ENCODE measurements around the gene CRACR2A.

Gene CRACR2A

GRCh38 chr12:3680919-3681594 is 71.9 kb downstream of the CRACR2A start:
- no peak for DNase-seq

DNA sequence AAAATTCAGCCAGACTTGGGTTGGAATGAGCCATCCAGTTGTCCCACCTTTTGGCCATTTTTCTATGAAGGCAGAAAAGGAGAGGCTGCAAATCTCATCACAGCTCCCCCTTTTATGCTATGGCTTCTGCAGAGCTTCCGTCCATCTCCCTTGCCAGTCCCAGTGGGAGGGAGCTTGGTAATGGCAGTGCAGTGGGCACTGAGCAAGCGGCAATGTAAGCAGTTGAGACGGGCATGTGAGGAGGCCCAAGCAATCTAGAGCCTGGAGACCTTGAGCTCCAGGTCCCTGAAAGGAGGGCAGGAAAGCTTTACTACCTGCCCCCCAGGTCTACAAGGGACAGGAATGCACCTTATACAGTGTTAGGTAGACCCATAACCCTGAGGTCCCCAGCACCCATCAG is 73.1 kb downstream of the CRACR2A start:
- DNase-seq: no peak

DNA sequence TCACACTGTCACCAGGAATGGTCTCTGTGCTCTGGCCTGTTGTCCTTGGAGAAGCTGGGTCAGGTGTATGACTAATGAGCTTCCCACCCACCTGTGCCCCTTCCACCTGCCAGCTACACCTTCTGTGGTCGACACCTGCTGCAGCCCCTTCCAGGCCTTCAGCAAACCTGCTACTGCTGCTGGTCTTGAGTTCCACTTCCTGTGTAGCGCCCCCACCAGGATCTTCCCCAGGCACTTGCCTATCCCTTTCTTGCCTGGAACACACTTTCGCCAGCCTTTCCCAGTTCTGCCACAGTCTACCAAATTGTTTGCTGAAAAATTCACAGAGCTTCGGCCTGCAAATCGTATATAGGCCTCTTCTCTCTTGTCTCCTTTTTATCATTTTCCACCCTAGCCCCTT is 75.3 kb downstream of the CRACR2A start:
- no peak for DNase-seq

DNA sequence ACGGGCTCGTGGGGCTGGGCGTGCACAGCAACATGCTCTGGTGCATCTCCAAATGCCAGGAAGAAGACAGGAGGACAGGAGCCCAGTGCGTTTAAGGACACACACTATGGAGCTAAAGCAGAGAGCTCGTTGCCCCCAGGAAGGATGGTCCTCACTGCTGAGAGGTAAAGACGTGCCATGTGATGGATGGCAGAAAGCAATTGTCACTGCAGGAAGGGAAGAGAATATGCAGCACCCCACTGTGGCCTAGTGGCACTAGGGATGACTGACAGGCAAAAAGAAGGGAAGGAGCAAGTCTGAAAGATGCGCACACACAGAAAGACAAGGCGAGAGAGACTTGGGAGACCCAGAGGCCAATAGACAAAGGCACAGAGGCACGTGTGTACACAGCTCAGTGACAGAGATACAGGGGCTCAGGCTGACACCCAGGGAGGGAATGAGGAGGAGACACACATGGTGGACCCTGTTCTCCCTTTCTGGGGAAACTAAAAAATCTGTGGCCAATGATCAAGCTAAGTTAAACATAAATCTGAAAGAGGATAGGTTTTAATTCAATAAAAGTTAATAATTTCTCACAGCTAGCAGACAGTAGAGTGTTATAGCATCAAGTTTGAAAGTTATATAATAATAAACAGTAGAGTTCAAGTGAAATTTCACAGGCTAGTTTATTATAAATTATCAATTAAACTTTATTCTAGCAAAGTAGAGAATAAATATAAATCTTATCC is 78.8 kb downstream of the CRACR2A start:
- no peak for DNase-seq

GRCh38 chr12:3672113-3672509 is 80.8 kb downstream of the CRACR2A start:
- no peak for DNase-seq

GRCh38 chr12:3671330-3672112 is 81.4 kb downstream of the CRACR2A start:
- no peak for DNase-seq

GRCh38 chr12:3670083-3670620 is 82.8 kb downstream of the CRACR2A start:
- DNase-seq: no peak

GRCh38 chr12:3669594-3669993 is 83.3 kb downstream of the CRACR2A start:
- no peak for DNase-seq

- no peak for DNase-seq
Observed at GRCh38 chr12:3668479-3669165, 84.3 kb downstream of the CRACR2A start.

DNA sequence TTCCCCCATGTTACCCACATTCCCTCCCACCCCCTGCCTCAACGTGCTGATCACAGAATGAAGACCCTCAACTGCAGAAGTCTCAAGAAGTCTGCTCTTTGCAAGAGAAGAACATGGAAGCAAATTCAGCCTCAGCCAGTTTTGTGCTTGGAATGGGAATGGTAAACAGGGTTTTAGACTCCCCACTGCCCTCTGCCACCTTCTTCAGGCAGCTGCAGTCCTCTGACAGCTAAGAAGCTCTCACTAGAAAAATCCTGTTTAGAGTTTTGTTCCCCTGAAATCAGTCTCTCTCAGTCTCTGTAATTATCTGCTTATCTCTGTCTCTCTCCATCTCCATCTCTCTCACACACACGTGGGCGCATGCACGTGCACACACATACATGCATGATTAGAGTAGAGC is 85.4 kb downstream of the CRACR2A start:
- DNase-seq: no peak

- DNase-seq: no peak
Observed at GRCh38 chr12:3666441-3666840, 86.5 kb downstream of the CRACR2A start.

DNA sequence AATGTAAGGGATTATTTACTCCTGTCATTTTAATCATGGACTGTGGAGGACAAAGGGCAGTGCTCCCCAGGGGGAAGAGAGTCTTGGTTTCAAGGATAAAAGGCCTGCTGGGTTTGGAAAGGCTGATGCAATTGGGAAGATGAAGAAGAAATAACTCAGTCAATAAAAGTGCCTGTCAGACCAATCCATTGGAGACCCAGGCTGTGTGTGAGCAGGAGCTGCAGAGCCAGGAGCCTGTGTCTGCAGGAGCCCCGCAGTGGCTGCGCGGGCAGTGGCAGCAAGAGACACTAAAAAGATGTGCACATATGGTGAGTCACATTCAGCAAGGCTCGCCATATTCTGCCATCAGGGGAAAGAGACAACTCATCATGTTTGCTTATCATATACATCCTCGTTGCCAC is 90.4 kb downstream of the CRACR2A start:
- DNase-seq: no peak

DNA sequence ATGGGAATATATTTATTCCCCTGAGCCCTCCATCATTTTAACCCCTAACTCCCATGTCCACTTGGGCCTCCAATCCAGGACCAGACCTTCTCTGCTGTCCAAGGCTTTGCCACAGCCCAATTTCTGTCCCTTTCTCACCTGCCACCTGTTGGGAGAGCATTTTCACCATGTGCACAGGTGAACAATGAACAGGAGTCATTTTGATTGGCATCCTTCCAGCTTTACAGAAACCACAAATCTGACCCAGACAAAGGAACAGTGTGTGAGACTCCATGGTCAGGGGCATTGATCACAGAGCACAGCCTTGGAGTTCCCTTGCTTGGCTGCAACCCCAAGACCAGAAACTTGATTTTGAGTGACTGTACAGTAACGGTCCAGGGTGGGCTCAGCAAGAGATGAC is 91.9 kb downstream of the CRACR2A start:
- DNase-seq: no peak

- DNase-seq: no peak
Observed at GRCh38 chr12:3658327-3659163, 94.4 kb downstream of the CRACR2A start.

- DNase-seq: no peak
Observed at GRCh38 chr12:3656946-3657622, 95.8 kb downstream of the CRACR2A start.

- DNase-seq: no peak
Observed at GRCh38 chr12:3655328-3655900, 97.5 kb downstream of the CRACR2A start.

DNA sequence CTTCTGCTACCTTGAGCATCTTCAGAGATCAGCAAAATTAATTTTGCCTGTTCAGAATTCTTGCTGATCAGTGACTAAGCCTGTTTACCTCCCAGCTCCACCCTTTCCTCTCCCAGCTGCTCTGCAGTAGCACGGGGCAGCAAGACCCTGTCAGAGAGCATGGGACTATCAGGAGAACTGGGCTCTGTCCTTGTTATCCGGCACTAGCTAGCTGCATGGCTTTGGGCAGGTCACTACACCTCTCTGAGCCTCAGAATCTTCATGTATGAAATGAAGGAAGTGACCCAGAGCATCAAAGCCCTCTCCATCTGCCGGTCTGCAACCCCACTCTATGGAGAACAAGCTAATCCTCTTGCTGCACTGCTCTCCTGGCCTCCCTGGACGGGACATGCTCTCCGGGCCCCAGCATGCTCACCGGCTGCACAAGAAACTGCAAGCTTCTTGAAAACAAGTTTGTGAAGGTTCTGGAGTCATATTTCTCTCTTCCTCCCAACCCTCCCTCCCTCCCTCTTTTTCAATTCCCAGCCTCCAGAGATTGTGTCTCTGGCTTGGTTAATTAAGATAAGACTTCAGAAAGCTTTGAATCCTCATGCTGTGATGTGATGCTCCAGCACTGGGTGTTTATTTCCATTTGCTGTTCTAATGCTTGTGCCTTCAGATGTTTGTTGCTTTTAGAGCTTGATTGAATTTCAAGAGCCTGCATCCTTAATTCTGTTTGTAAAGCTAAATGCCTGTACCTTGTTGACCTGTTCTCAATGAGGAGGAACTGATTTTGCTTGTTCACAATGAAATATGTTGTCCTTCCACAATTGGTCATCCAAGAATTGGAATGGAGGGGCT is 101.1 kb downstream of the CRACR2A start:
- DNase-seq: no peak

- DNase-seq: no peak
Observed at GRCh38 chr12:3647504-3647903, 105.4 kb downstream of the CRACR2A start.

DNA sequence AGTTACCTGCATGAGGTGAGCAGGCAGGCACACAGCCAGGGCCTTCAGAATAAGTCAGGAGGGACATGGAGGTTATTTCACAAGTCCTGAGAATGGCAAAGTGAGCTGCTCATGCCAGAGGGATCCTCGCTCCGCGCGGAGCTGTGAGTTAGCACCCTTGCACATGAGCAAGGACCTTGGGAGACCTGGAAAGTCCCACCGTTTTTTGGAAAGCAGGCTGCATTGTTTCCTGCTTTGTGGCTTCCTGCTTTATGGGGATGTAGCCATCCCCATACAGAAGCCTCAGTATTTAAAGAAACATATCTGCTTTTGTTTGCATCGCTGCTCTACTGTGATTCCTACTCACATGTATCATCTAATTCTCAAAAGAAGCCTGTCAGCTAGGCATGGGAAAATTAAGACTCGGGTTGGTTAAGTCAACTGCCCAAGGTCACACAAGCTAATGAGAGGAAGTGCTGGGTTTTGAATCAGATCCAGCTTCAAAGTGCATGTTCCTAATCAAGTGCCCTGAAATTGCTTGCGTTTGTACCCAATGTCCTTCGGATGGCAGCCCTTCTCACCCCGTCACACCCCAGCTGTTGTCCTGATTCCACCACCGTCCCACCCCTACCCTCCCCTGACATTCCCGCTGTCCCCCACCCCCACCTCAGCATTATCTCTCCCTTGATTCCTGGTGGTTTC is 106.2 kb downstream of the CRACR2A start:
- DNase-seq: no peak

GRCh38 chr12:3645091-3645490 is 107.8 kb downstream of the CRACR2A start:
- no peak for DNase-seq

Data from kidney glomerular epithelial cell (primary cell).